Keratinocyte (primary cell): ENCODE data around the gene TRAF1.

ENCODE experiments used
- CTCF ChIP-seq, 3 experiments: IDR thresholded peaks in 1 of 3; conservative IDR thresholded peaks in 1 of 3; optimal IDR thresholded peaks in 1 of 3; 2 replicates in 2 of 3; 3 replicates in 1 of 3; pipeline versions ENCODE3 to v1.5.1; 2011; ENCODE audit warnings: low read length in 3 of 3, mild to moderate bottlenecking in 3 of 3, moderate library complexity in 2 of 3, control low read depth in 1 of 3, inconsistent platforms in 1 of 3; ENCODE audit not compliant: insufficient read depth in 2 of 3; ENCODE audit errors: extremely low read depth in 1 of 3
- EZH2 ChIP-seq: IDR thresholded peaks from one replicate; pipeline ENCODE4 v1.6.1; 2012; ENCODE audit warnings: inconsistent platforms, mild to moderate bottlenecking, low read length, moderate library complexity

- TF ChIP-seq CTCF (optimal IDR thresholded peaks at IDR 0.05 in 1 of 3, IDR thresholded peaks at IDR 0.05 in 1 of 3, conservative IDR thresholded peaks at IDR 0.05 in 1 of 3; ENCODE audit: extremely low read depth in 1 of 3, insufficient read depth in 2 of 3, low read length in 3 of 3) (no peak), EZH2 (no peak)
Observed at GRCh38 chr9:120863833-120864232, 62.8 kb downstream of the TRAF1 start.
